ENCODE measurements around the gene EPHB2.

DNA sequence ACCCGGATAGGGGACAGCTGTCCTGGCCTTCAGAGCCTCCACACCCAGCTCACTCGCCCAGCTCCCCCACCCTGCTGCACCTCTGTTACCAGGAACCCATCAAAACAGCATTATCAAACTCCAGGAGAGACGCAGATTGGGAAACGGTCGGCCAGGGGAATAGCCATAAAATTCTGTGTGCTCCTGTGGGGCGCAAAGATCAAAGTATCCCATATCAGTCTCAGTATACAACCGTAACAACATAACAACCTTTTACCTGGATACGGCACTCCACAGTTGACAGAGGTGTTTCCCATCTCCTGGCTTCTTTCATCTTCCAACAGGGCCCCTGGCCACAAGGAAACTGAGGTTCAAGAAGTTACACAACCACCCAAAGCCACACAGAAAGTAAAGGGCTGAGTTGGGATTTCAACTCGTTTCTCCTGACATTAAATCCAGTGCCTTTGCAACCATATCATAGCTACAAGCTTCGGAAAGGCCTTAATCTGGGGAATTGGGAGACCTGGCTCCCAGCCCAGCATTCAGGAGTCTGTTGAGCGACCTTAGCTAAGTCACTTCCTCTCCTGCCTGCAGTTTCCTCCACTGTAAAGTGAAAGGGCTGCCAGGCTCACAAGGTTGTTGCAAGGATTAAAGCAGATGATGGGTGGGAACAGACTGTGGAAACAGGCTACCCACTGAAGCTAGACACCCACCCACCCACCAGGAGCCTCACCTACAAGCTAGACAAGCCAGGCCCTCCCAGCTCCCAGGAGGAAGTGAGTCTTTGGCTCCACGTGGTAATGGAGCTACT, 8.1 kb upstream of the EPHB2 start:
- TF ChIP-seq ZNF383 (CRISPR knock-in tag; IDR thresholded peaks at IDR 0.05; ENCODE audit: borderline replicate concordance) (no peak), ZSCAN12 (CRISPR knock-in tag; IDR thresholded peaks at IDR 0.05) (no peak), POLR2A (IDR thresholded peaks at IDR 0.05; ENCODE audit: insufficient read depth in 1 of 2, low read depth in 2 of 2, low read length in 2 of 2) (no peak), HDAC2 (CRISPR knock-in tag; IDR thresholded peaks at IDR 0.05) (no peak), SRSF1 (optimal IDR thresholded peaks at IDR 0.05; ENCODE audit: low read depth, low read length) (no peak)
- TF ChIP-seq, protein P1, sequence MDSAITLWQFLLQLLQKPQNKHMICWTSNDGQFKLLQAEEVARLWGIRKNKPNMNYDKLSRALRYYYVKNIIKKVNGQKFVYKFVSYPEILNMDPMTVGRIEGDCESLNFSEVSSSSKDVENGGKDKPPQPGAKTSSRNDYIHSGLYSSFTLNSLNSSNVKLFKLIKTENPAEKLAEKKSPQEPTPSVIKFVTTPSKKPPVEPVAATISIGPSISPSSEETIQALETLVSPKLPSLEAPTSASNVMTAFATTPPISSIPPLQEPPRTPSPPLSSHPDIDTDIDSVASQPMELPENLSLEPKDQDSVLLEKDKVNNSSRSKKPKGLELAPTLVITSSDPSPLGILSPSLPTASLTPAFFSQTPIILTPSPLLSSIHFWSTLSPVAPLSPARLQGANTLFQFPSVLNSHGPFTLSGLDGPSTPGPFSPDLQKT (CRISPR knock-in tag; IDR thresholded peaks at IDR 0.05; ENCODE audit: borderline replicate concordance), result no peak
- TF ChIP-seq, protein P2, sequence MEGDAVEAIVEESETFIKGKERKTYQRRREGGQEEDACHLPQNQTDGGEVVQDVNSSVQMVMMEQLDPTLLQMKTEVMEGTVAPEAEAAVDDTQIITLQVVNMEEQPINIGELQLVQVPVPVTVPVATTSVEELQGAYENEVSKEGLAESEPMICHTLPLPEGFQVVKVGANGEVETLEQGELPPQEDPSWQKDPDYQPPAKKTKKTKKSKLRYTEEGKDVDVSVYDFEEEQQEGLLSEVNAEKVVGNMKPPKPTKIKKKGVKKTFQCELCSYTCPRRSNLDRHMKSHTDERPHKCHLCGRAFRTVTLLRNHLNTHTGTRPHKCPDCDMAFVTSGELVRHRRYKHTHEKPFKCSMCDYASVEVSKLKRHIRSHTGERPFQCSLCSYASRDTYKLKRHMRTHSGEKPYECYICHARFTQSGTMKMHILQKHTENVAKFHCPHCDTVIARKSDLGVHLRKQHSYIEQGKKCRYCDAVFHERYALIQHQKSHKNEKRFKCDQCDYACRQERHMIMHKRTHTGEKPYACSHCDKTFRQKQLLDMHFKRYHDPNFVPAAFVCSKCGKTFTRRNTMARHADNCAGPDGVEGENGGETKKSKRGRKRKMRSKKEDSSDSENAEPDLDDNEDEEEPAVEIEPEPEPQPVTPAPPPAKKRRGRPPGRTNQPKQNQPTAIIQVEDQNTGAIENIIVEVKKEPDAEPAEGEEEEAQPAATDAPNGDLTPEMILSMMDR (CRISPR knock-in tag; IDR thresholded peaks at IDR 0.05), result no peak

All from HepG2 (cell line).